GM12892 (cell line): ENCODE measurements around the gene RELN.

ENCODE experiments used
- DNase-seq: peaks from one replicate; pipeline ENCODE4 v3.0.0; 2011; ENCODE audit not compliant: insufficient read length
- FAIRE-seq: peaks from 2 replicates; lab custom pipeline; 2011; peaks lifted over from hg19 to GRCh38; lab: Jason Lieb, UNC
- POLR2A ChIP-seq: IDR thresholded peaks from 2 replicates; pipeline ENCODE4 v1.6.1; 2011; ENCODE audit warnings: low read depth, low read length, control low read depth
- POLR2AphosphoS5 ChIP-seq: IDR thresholded peaks from 2 replicates; pipeline ENCODE4 v1.6.1; 2011; ENCODE audit warnings: low read depth, low read length, control low read depth
- TAF1 ChIP-seq: IDR thresholded peaks from 2 replicates; pipeline ENCODE4 v1.6.1; 2011; ENCODE audit warnings: low read depth, mild to moderate bottlenecking, control low read depth, low read length, borderline replicate concordance

The RELN gene

GRCh38 chr7:103887050-103887449 is 102.4 kb downstream of the RELN start:
- no peak for DNase-seq
- TF ChIP-seq POLR2AphosphoS5 (no peak), TAF1 (no peak)
- FAIRE-seq, result no peak

GRCh38 chr7:103879928-103880600 is 109.4 kb downstream of the RELN start:
- DNase-seq, result no peak
- TF ChIP-seq TAF1 (no peak), POLR2A (no peak), POLR2AphosphoS5 (no peak)
- no peak for FAIRE-seq

GRCh38 chr7:103879411-103879810 is 110.0 kb downstream of the RELN start:
- TF ChIP-seq POLR2AphosphoS5 (no peak), POLR2A (no peak), TAF1 (no peak)
- FAIRE-seq, result no peak
- DNase-seq, result no peak

- TF ChIP-seq POLR2A (no peak), POLR2AphosphoS5 (no peak), TAF1 (no peak)
- FAIRE-seq, result no peak
- no peak for DNase-seq
Measured at GRCh38 chr7:103877565-103877964, 111.9 kb downstream of the RELN start.

- FAIRE-seq, result no peak
- no peak for DNase-seq
- TF ChIP-seq TAF1, result no peak
- no peak for TF ChIP-seq POLR2A
- no peak for TF ChIP-seq POLR2AphosphoS5
Measured at GRCh38 chr7:103875718-103876117, 113.7 kb downstream of the RELN start.

GRCh38 chr7:103871473-103871872 is 118.0 kb downstream of the RELN start:
- DNase-seq, result no peak
- FAIRE-seq, result no peak
- no peak for TF ChIP-seq POLR2A
- TF ChIP-seq TAF1, result no peak
- TF ChIP-seq POLR2AphosphoS5, result no peak

GRCh38 chr7:103870664-103871063 is 118.8 kb downstream of the RELN start:
- DNase-seq, result no peak
- TF ChIP-seq TAF1 (no peak), POLR2AphosphoS5 (no peak), POLR2A (no peak)
- FAIRE-seq, result no peak

GRCh38 chr7:103867874-103868273 is 121.6 kb downstream of the RELN start:
- TF ChIP-seq TAF1, result no peak
- no peak for TF ChIP-seq POLR2A
- TF ChIP-seq POLR2AphosphoS5, result no peak
- DNase-seq (no peak), FAIRE-seq (no peak)

GRCh38 chr7:103866919-103867318 is 122.5 kb downstream of the RELN start:
- DNase-seq (no peak), FAIRE-seq (no peak)
- TF ChIP-seq TAF1 (no peak), POLR2AphosphoS5 (no peak), POLR2A (no peak)

- FAIRE-seq, result no peak
- TF ChIP-seq POLR2AphosphoS5 (no peak), POLR2A (no peak), TAF1 (no peak)
- DNase-seq, result no peak
Measured at GRCh38 chr7:103865442-103865841, 124.0 kb downstream of the RELN start.

GRCh38 chr7:103862302-103863035 is 127.0 kb downstream of the RELN start:
- DNase-seq (no peak), FAIRE-seq (no peak)
- TF ChIP-seq POLR2AphosphoS5 (no peak), TAF1 (no peak), POLR2A (no peak)

GRCh38 chr7:103859709-103860108 is 129.7 kb downstream of the RELN start:
- FAIRE-seq, result no peak
- TF ChIP-seq TAF1 (no peak), POLR2AphosphoS5 (no peak), POLR2A (no peak)
- DNase-seq, result no peak
